ENCODE results near the gene TAOK1. TPM values are rescaled to one million over a fixed set of nuclear protein-coding genes. Genes with fewer than 3 reads are reported as not detected.

The TAOK1 gene
- polyA plus RNA-seq, 2 of the 4 experiments (the other 2 are of a cell fraction) = 18.2 to 46.7 TPM

DNA sequence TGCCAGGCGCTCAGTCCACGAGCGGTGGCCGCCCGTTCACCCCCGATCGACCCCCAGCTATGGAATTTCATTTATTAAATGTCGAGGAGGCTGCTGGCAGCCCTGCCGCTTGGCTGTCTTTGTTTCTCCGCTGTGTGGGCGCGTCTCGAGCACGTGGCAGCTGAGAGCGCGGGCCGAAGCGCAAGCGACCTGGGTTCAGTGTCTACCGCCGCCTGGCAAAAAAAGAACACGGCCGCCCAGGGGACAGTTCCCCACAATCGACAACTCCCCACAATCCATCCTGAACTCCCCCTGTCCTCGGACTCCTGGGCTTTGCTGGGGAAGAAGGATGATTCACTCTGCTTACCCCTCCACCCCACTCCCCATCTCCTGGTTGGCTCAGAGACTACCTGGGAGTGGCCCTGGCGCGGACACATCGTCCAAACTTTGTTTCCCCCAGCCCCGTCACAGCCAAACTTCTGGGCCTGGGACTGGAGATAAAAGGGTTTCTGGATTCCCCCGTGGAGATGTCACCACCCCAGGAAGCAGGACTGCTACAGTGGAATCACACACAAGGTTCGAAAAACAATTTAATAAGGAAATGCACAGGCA, 201.1 kb downstream of the TAOK1 start (continued):
- TF ChIP-seq, protein P1, sequence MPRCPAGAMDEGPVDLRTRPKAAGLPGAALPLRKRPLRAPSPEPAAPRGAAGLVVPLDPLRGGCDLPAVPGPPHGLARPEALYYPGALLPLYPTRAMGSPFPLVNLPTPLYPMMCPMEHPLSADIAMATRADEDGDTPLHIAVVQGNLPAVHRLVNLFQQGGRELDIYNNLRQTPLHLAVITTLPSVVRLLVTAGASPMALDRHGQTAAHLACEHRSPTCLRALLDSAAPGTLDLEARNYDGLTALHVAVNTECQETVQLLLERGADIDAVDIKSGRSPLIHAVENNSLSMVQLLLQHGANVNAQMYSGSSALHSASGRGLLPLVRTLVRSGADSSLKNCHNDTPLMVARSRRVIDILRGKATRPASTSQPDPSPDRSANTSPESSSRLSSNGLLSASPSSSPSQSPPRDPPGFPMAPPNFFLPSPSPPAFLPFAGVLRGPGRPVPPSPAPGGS (IDR thresholded peaks at IDR 0.05) = no peak
- TF ChIP-seq ZSCAN20 (CRISPR knock-in tag; IDR thresholded peaks at IDR 0.05) = no peak

DNA sequence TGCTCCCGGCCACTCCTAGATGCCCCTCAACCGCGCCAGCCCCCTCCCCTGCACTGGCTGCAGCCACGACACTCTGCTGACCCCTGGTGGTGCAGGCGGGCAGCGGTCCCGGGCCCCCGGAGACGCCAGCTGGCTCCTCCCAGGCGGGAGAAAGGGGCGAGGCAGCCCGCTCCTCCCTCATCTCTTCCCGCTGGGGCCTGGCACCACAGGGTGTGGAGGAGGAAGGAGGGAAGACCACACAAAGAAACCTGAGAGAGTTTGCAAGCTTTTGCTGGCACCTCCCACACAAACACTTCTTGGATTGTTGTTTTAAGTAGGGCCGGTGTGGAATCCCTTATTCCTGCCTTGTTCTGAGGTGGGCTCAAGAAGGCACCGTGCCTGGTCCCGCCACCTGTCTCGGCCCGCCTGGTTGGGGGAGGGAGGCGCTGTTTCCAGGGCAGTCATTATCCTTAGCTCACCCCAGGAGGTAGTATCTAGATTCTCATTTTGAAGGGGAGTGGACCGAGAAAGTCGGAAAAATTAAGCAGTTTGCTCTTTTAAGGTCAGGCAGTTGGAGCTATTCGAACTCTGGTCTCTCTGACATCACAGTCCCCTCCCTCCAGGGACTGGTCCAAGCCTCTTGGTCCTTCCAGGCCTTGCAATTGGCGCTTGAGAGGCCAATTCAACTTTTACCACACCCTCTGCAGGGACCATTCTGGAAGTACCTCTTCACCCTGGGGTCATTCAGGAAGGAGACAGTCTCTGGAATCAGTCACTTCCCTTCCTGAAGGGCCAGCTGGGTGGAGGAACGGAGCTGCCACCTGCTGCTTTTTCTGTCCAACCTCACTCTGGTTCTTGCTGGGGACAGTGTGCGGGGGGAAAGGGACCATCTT, 201.8 kb downstream of the TAOK1 start:
- Histone ChIP-seq H3K4me3 (peak overlapping the region; percentile 82), H3K27ac (peak overlapping the region; percentile 95 to 96), H3K4me1 (peaks cover 51% of the 10 kb centered on the region), H3K9me3 (no peaks in the 10 kb centered on the region), H3K4me2 (peak overlapping the region; percentile 95)
- CTCF ChIA-PET = interaction anchor here (0.6 to 11.5 kb wide), 54 partner anchors 9 to 638 kb away, joined by 3 to 474 read pairs (median 4); partner anchors contain the start of genes ABHD15, EFCAB5, MYO18A and TP53I13
- DNase-seq (ENCODE audit: low read depth in 1 of 2, low spot score in 1 of 2) (peak; percentile 95), FAIRE-seq (peak; percentile 91), ATAC-seq (peak; percentile 56 to 82)
- POLR2A ChIA-PET = interaction anchor here (1.0 to 3.0 kb wide), 14 partner anchors 8 to 641 kb away, joined by 3 to 21 read pairs (median 4); partner anchors contain the start of genes ABHD15, CORO6, NUFIP2 and PHF12
- 6% methylated on average over 25 of the region's 25 CpGs for WGBS (ENCODE audit: missing lambda C conversion rate)
- TF ChIP-seq HOXA7 (CRISPR knock-in tag; IDR thresholded peaks at IDR 0.05) (no peak), JUNB (IDR thresholded peaks at IDR 0.05) (no peak), BHLHE40 (IDR thresholded peaks at IDR 0.05; ENCODE audit: low read depth, low read length) (no peak), ESRRA (IDR thresholded peaks at IDR 0.05; ENCODE audit: borderline replicate concordance, low read length) (no peak), HEYL (CRISPR knock-in tag; IDR thresholded peaks at IDR 0.05) (no peak), CHD2 (IDR thresholded peaks at IDR 0.05; ENCODE audit: low read length, partially characterized antibody) (no peak), SMC3 (IDR thresholded peaks at IDR 0.05) (peak; percentile 95), CBX2 (IDR thresholded peaks at IDR 0.05; ENCODE audit: borderline replicate concordance, low read depth) (no peak), ZNF302 (CRISPR knock-in tag; IDR thresholded peaks at IDR 0.05) (no peak), GATA3 (IDR thresholded peaks at IDR 0.05; ENCODE audit: borderline replicate concordance) (0 out of 2 replicates have a peak, but pooled peaks have one; percentile 2), POLR2A (IDR thresholded peaks at IDR 0.05; ENCODE audit: low read length) (peak; percentile 34; the same call in 1 of the 2 replicates), MYC (IDR thresholded peaks at IDR 0.05; ENCODE audit: borderline replicate concordance, low read length) (peak; percentile 25), MAZ (IDR thresholded peaks at IDR 0.05; ENCODE audit: borderline replicate concordance, low read depth, low read length) (peak; percentile 96; the same call in 1 of the 2 replicates), CEBPB (IDR thresholded peaks at IDR 0.05) (peak in 1 of 2 experiments; percentile 2; a peak in 1 of 4 replicates), EHF (CRISPR knock-in tag; IDR thresholded peaks at IDR 0.05) (no peak), ZC3H11A (IDR thresholded peaks at IDR 0.05) (no peak; the same call in 1 of the 2 replicates), JUN (IDR thresholded peaks at IDR 0.05) (peak in 1 of 2 experiments; percentile 2; a peak in 1 of 5 replicates), POLR2AphosphoS2 (conservative IDR thresholded peaks at IDR 0.05; ENCODE audit: low read length) (no peak), PHF8 (IDR thresholded peaks at IDR 0.05; ENCODE audit: borderline replicate concordance, low read depth) (no peak), RFX5 (IDR thresholded peaks at IDR 0.05) (no peak)
- TF ChIP-seq, protein P2, sequence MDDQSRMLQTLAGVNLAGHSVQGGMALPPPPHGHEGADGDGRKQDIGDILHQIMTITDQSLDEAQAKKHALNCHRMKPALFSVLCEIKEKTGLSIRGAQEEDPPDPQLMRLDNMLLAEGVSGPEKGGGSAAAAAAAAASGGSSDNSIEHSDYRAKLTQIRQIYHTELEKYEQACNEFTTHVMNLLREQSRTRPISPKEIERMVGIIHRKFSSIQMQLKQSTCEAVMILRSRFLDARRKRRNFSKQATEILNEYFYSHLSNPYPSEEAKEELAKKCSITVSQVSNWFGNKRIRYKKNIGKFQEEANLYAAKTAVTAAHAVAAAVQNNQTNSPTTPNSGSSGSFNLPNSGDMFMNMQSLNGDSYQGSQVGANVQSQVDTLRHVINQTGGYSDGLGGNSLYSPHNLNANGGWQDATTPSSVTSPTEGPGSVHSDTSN (IDR thresholded peaks at IDR 0.05) = peak; percentile 54
- TF ChIP-seq, protein P3, sequence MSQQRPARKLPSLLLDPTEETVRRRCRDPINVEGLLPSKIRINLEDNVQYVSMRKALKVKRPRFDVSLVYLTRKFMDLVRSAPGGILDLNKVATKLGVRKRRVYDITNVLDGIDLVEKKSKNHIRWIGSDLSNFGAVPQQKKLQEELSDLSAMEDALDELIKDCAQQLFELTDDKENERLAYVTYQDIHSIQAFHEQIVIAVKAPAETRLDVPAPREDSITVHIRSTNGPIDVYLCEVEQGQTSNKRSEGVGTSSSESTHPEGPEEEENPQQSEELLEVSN (IDR thresholded peaks at IDR 0.05; ENCODE audit: borderline replicate concordance, low read depth) = no peak
- TF ChIP-seq, protein P4, sequence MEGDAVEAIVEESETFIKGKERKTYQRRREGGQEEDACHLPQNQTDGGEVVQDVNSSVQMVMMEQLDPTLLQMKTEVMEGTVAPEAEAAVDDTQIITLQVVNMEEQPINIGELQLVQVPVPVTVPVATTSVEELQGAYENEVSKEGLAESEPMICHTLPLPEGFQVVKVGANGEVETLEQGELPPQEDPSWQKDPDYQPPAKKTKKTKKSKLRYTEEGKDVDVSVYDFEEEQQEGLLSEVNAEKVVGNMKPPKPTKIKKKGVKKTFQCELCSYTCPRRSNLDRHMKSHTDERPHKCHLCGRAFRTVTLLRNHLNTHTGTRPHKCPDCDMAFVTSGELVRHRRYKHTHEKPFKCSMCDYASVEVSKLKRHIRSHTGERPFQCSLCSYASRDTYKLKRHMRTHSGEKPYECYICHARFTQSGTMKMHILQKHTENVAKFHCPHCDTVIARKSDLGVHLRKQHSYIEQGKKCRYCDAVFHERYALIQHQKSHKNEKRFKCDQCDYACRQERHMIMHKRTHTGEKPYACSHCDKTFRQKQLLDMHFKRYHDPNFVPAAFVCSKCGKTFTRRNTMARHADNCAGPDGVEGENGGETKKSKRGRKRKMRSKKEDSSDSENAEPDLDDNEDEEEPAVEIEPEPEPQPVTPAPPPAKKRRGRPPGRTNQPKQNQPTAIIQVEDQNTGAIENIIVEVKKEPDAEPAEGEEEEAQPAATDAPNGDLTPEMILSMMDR (IDR thresholded peaks at IDR 0.05) = peak; percentile 99
- TF ChIP-seq, protein P5, sequence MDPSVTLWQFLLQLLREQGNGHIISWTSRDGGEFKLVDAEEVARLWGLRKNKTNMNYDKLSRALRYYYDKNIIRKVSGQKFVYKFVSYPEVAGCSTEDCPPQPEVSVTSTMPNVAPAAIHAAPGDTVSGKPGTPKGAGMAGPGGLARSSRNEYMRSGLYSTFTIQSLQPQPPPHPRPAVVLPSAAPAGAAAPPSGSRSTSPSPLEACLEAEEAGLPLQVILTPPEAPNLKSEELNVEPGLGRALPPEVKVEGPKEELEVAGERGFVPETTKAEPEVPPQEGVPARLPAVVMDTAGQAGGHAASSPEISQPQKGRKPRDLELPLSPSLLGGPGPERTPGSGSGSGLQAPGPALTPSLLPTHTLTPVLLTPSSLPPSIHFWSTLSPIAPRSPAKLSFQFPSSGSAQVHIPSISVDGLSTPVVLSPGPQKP (IDR thresholded peaks at IDR 0.05; ENCODE audit: low read depth, low read length) = no peak
- TF ChIP-seq, protein P6, sequence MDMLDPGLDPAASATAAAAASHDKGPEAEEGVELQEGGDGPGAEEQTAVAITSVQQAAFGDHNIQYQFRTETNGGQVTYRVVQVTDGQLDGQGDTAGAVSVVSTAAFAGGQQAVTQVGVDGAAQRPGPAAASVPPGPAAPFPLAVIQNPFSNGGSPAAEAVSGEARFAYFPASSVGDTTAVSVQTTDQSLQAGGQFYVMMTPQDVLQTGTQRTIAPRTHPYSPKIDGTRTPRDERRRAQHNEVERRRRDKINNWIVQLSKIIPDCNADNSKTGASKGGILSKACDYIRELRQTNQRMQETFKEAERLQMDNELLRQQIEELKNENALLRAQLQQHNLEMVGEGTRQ (IDR thresholded peaks at IDR 0.05) = no peak
- TF ChIP-seq, protein P7, sequence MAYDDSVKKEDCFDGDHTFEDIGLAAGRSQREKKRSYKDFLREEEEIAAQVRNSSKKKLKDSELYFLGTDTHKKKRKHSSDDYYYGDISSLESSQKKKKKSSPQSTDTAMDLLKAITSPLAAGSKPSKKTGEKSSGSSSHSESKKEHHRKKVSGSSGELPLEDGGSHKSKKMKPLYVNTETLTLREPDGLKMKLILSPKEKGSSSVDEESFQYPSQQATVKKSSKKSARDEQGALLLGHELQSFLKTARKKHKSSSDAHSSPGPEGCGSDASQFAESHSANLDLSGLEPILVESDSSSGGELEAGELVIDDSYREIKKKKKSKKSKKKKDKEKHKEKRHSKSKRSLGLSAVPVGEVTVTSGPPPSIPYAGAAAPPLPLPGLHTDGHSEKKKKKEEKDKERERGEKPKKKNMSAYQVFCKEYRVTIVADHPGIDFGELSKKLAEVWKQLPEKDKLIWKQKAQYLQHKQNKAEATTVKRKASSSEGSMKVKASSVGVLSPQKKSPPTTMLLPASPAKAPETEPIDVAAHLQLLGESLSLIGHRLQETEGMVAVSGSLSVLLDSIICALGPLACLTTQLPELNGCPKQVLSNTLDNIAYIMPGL (CRISPR knock-in tag; IDR thresholded peaks at IDR 0.05; ENCODE audit: borderline replicate concordance) = 0 out of 2 replicates have a peak, but pooled peaks have one; percentile 1
